WTC11 (cell line): Measurements from ENCODE around the gene ANKRD17. TPM values are rescaled to one million over a fixed set of nuclear protein-coding genes. Genes with fewer than 3 reads are reported as not detected.

Source experiments
- ATAC-seq: fragments of 200-7000 bp; cut with Tn5 transposase; 2 replicates; pipeline ENCODE4 v1.10.0; 2021; ENCODE audit warnings: mild to moderate bottlenecking, moderate library complexity
- CTCF ChIA-PET: fragments of 300-600 bp; sonication (Branson Sonifier 250); formaldehyde crosslinking; loops from one replicate; lab custom pipeline; 2021; ENCODE audit warnings: antibody characterized with exemption; lab: Charles Lee
- POLR2A ChIA-PET: fragments of 350-600 bp; sonication (Branson Sonifier 250); formaldehyde crosslinking; loops from one replicate; lab custom pipeline; 2021; ENCODE audit warnings: antibody characterized with exemption; lab: Charles Lee
- DNase-seq: peaks from one replicate; pipeline ENCODE4 v3.0.0; 2021; ENCODE audit warnings: low spot score
- H3K27ac Mint-ChIP-seq: 2 replicates; pipeline ENCODE4 v1.8.0; 2021; ENCODE audit warnings: mixed read lengths
- H3K27me3 Mint-ChIP-seq: 2 replicates; pipeline ENCODE4 v1.8.0; 2021; ENCODE audit warnings: low read depth, mild to moderate bottlenecking, moderate library complexity, mixed read lengths
- H3K36me3 Mint-ChIP-seq: 2 replicates; pipeline ENCODE4 v1.8.0; 2021; ENCODE audit warnings: mixed read lengths
- H3K4me1 Mint-ChIP-seq: 2 replicates; pipeline ENCODE4 v1.8.0; 2022; ENCODE audit warnings: mixed read lengths
- H3K4me3 Mint-ChIP-seq: 2 replicates; pipeline ENCODE4 v1.8.0; 2021; ENCODE audit warnings: mild to moderate bottlenecking, moderate library complexity, mixed read lengths
- H3K9me3 Mint-ChIP-seq: 2 replicates; pipeline ENCODE4 v1.8.0; 2021; ENCODE audit warnings: mixed read lengths
- ATF1 ChIP-seq: sonication (generic); formaldehyde crosslinking; IDR thresholded peaks from 2 replicates; pipeline ENCODE4 v1.8.1; 2023; ENCODE audit warnings: mild to moderate bottlenecking, moderate library complexity, missing genetic modification reagents
- ATF2 ChIP-seq: sonication (generic); formaldehyde crosslinking; IDR thresholded peaks from 2 replicates; pipeline ENCODE4 v1.8.1; 2022; ENCODE audit warnings: low read depth, missing genetic modification reagents, borderline replicate concordance
- ETV6 ChIP-seq: sonication (generic); formaldehyde crosslinking; IDR thresholded peaks from 2 replicates; pipeline ENCODE4 v1.8.1; 2022; ENCODE audit warnings: mild to moderate bottlenecking, missing genetic modification reagents
- FOXJ3 ChIP-seq: sonication (generic); formaldehyde crosslinking; IDR thresholded peaks from 2 replicates; pipeline ENCODE4 v1.9.0; 2021; ENCODE audit warnings: missing genetic modification reagents, mild to moderate bottlenecking, borderline replicate concordance
- GTF2I ChIP-seq: fragments of 250-450 bp; sonication (Bioruptor Pico); conservative IDR thresholded peaks from 2 replicates; pipeline ENCODE4 v1.4.0; 2021; ENCODE audit warnings: mild to moderate bottlenecking
- HMGXB4 ChIP-seq: sonication (generic); formaldehyde crosslinking; IDR thresholded peaks from 2 replicates; pipeline ENCODE4 v1.8.1; 2023; ENCODE audit warnings: mild to moderate bottlenecking, moderate library complexity, missing genetic modification reagents
- JUN ChIP-seq: sonication (generic); formaldehyde crosslinking; IDR thresholded peaks from 2 replicates; pipeline ENCODE4 v1.8.0; 2023; ENCODE audit warnings: mild to moderate bottlenecking, missing genetic modification reagents
- MAX ChIP-seq: sonication (generic); formaldehyde crosslinking; IDR thresholded peaks from 2 replicates; pipeline ENCODE4 v1.8.0; 2022; ENCODE audit warnings: mild to moderate bottlenecking, missing genetic modification reagents
- MYBL2 ChIP-seq: sonication (generic); formaldehyde crosslinking; IDR thresholded peaks from 2 replicates; pipeline ENCODE4 v1.8.1; 2023; ENCODE audit warnings: mild to moderate bottlenecking, moderate library complexity, missing genetic modification reagents
- NFE2L1 ChIP-seq: sonication (generic); formaldehyde crosslinking; IDR thresholded peaks from 2 replicates; pipeline ENCODE4 v1.8.1; 2023; ENCODE audit warnings: missing genetic modification reagents
- NR2C2 ChIP-seq: sonication (generic); formaldehyde crosslinking; IDR thresholded peaks from 2 replicates; pipeline ENCODE4 v1.8.0; 2022; ENCODE audit warnings: mild to moderate bottlenecking, missing genetic modification reagents
- OVOL2 ChIP-seq: fragments of 250-450 bp; sonication (Bioruptor Pico); IDR thresholded peaks from 2 replicates; pipeline ENCODE4 v1.9.0; 2021; ENCODE audit warnings: mild to moderate bottlenecking, borderline replicate concordance
- PREB ChIP-seq: sonication (generic); formaldehyde crosslinking; IDR thresholded peaks from 2 replicates; pipeline ENCODE4 v1.8.1; 2022; ENCODE audit warnings: mild to moderate bottlenecking, missing genetic modification reagents, moderate library complexity, borderline replicate concordance
- PRRX2 ChIP-seq: fragments of 250-450 bp; sonication (Bioruptor Pico); IDR thresholded peaks from 2 replicates; pipeline ENCODE4 v1.8.0; 2021; ENCODE audit warnings: mild to moderate bottlenecking
- USF2 ChIP-seq: sonication (generic); formaldehyde crosslinking; IDR thresholded peaks from 2 replicates; pipeline ENCODE4 v1.8.1; 2023; ENCODE audit warnings: mild to moderate bottlenecking, missing genetic modification reagents, moderate library complexity
- ZBTB43 ChIP-seq: sonication (generic); formaldehyde crosslinking; IDR thresholded peaks from 2 replicates; pipeline ENCODE4 v1.8.1; 2023; ENCODE audit warnings: mild to moderate bottlenecking, missing genetic modification reagents
- ZMAT4 ChIP-seq: fragments of 250-450 bp; sonication (Bioruptor Pico); IDR thresholded peaks from 2 replicates; pipeline ENCODE4 v1.9.0; 2021; ENCODE audit warnings: mild to moderate bottlenecking
- ZNF232 ChIP-seq: sonication (generic); formaldehyde crosslinking; IDR thresholded peaks from 2 replicates; pipeline ENCODE4 v1.8.0; 2022; ENCODE audit warnings: mild to moderate bottlenecking, missing genetic modification reagents
- ZNF263 ChIP-seq: sonication (generic); formaldehyde crosslinking; IDR thresholded peaks from 2 replicates; pipeline ENCODE4 v1.8.1; 2022; ENCODE audit warnings: low read depth, mild to moderate bottlenecking, moderate library complexity, missing genetic modification reagents
- ZNF317 ChIP-seq: sonication (generic); formaldehyde crosslinking; IDR thresholded peaks from 2 replicates; pipeline ENCODE4 v1.8.1; 2023; ENCODE audit warnings: low read depth, mild to moderate bottlenecking, moderate library complexity, missing genetic modification reagents, borderline replicate concordance
- ZNF671 ChIP-seq: fragments of 250-450 bp; sonication (Bioruptor Pico); IDR thresholded peaks from 2 replicates; pipeline ENCODE4 v1.8.0; 2021; ENCODE audit warnings: mild to moderate bottlenecking
- total RNA-seq: library from RNA; stranded (reverse); gene quantifications from 3 replicates; pipeline ENCODE4 v1.2.3, GENCODE V29; 2021

ANKRD17 gene
- total RNA-seq, 1 experiment from 2014 or later = 76.0 TPM

GRCh38 chr4:73075832-73076231 is 182.8 kb downstream of the ANKRD17 start:
- ChIA-PET CTCF (no interaction called here), POLR2A (no interaction called here)
- Mint-ChIP-seq H3K27me3 (no peaks in the 10 kb centered on the region), H3K27ac (no peak overlapping the region), H3K9me3 (no peaks in the 10 kb centered on the region), H3K4me3 (no peak overlapping the region), H3K36me3 (peaks cover 36% of the 10 kb centered on the region), H3K4me1 (no peaks in the 10 kb centered on the region)
- no peak for DNase-seq
- no peak for TF ChIP-seq GTF2I (CRISPR knock-in tag)
- no peak for TF ChIP-seq NFE2L1 (CRISPR knock-in tag)
- TF ChIP-seq ZBTB43 (CRISPR knock-in tag) = no peak
- TF ChIP-seq PREB (CRISPR knock-in tag) = no peak
- TF ChIP-seq ZMAT4 (CRISPR knock-in tag) = no peak
- TF ChIP-seq MYBL2 = no peak
- no peak for TF ChIP-seq NR2C2 (CRISPR knock-in tag)
- no peak for TF ChIP-seq HMGXB4 (CRISPR knock-in tag)
- no peak for TF ChIP-seq ZNF671 (CRISPR knock-in tag)
- no peak for TF ChIP-seq ETV6 (CRISPR knock-in tag)
- no peak for TF ChIP-seq ZNF232
- no peak for TF ChIP-seq ZNF263 (CRISPR knock-in tag)
- no peak for TF ChIP-seq FOXJ3
- no peak for TF ChIP-seq ATF2
- TF ChIP-seq PRRX2 (CRISPR knock-in tag) = no peak
- TF ChIP-seq ZNF317 (CRISPR knock-in tag) = no peak
- TF ChIP-seq ATF1 (CRISPR knock-in tag) = no peak
- no peak for ATAC-seq

GRCh38 chr4:73070074-73070390 is 188.6 kb downstream of the ANKRD17 start:
- DNase-seq (no peak), ATAC-seq (peak; percentile 14)
- no peaks in the 10 kb centered on the region for H3K9me3 Mint-ChIP-seq
- ChIA-PET POLR2A (no interaction called here), CTCF (no interaction called here)
- peaks cover 8% of the 10 kb centered on the region for H3K4me1 Mint-ChIP-seq
- H3K27me3 Mint-ChIP-seq = no peaks in the 10 kb centered on the region
- 0 out of 2 replicates have a peak, but pooled peaks cover 9% of the 10 kb centered on the region for H3K36me3 Mint-ChIP-seq
- TF ChIP-seq ZMAT4 (CRISPR knock-in tag) (no peak), USF2 (CRISPR knock-in tag) (no peak), PRRX2 (CRISPR knock-in tag) (no peak), MAX (no peak), OVOL2 (no peak), JUN (CRISPR knock-in tag) (no peak), ZNF232 (peak; percentile 8; the same call in 1 of the 2 replicates)
- peak overlapping the region; percentile 88 for H3K4me3 Mint-ChIP-seq
- H3K27ac Mint-ChIP-seq = peak overlapping the region; percentile 99
